Ascending aorta (tissue), 2 donors: Measurements from ENCODE around the gene LDB3. TPM values are rescaled to one million over a fixed set of nuclear protein-coding genes. Genes with fewer than 3 reads are reported as not detected.
A peak's percentile ranks its signal among the peaks of the same experiment; 100 is the strongest.

ENCODE experiments used
- DNase-seq, 2 donors: peaks; one replicate each; pipeline ENCODE4 v3.0.0-alpha.2; 2019; ENCODE audit warnings: low spot score in 2 of 2
- H3K27ac ChIP-seq, 2 donors: fragments of 200-600 bp; sonication (generic); one replicate each; pipeline ENCODE4 v1.5.1; 2016 to 2017; ENCODE audit warnings: mild to moderate bottlenecking in 1 of 2
- H3K27me3 ChIP-seq: fragments of 200-600 bp; sonication (generic); one replicate; pipeline ENCODE4 v1.5.1; 2017
- H3K36me3 ChIP-seq, 2 donors: fragments of 200-600 bp; sonication (generic); one replicate each; pipeline ENCODE4 v1.5.1; 2016
- H3K4me1 ChIP-seq, 2 donors: fragments of 200-600 bp; sonication (generic); one replicate each; pipeline ENCODE4 v1.5.1; 2016 to 2017; ENCODE audit warnings: mild to moderate bottlenecking in 1 of 2
- H3K4me3 ChIP-seq, 2 donors: fragments of 200-600 bp; sonication (generic); one replicate each; pipeline ENCODE4 v1.5.1; 2016 to 2017; ENCODE audit warnings: mild to moderate bottlenecking in 1 of 2
- H3K9me3 ChIP-seq, 2 donors: fragments of 200-600 bp; sonication (generic); one replicate each; pipeline ENCODE4 v1.5.1; 2016
- CTCF ChIP-seq, 3 experiments: fragments of 200-600 bp in 2 of 3; fragments of 450-650 bp in 1 of 3; sonication (generic) in 2 of 3; IDR thresholded peaks; one replicate each; pipeline ENCODE4 v1.5.1; 2016 to 2019; ENCODE audit warnings: antibody characterized with exemption in 3 of 3, mild to moderate bottlenecking in 1 of 3, moderate library complexity in 1 of 3
- intact Hi-C: fragments of 100-400 bp; cut with DNase I; formaldehyde crosslinking; loops from one replicate; pipeline ENCODE4 v1.15.1; 2023
- total RNA-seq: library from RNA; depleted of rRNA; stranded (reverse); fragments of >200 nt; gene quantifications from one replicate; pipeline ENCODE4 v1.1.0, GENCODE V29; 2016

The LDB3 gene
- total RNA-seq, 1 donor from 2014 or later, result 27.4 TPM

- DNase-seq, result peak in 1 of 2 donors; percentile 82
- Histone ChIP-seq H3K27ac (no peak overlapping the region), H3K9me3 (no peaks in the 10 kb centered on the region), H3K4me3 (no peak overlapping the region), H3K36me3 (no peaks in the 10 kb centered on the region), H3K27me3 (no peaks in the 10 kb centered on the region), H3K4me1 (peaks cover 0 to 14% of the 10 kb centered on the region in 2 donors)
- intact Hi-C loops, result no loop called here
- TF ChIP-seq CTCF (IDR thresholded peaks at IDR 0.05), result no peak
Measured at GRCh38 chr10:86648704-86649427, 19.4 kb upstream of the LDB3 start.

- H3K27me3 ChIP-seq, result no peaks in the 10 kb centered on the region
- no peak overlapping the region for H3K27ac ChIP-seq
- intact Hi-C loops, result no loop called here
- no peaks in the 10 kb centered on the region for H3K9me3 ChIP-seq
- H3K4me3 ChIP-seq, result no peak overlapping the region
- H3K36me3 ChIP-seq, result no peaks in the 10 kb centered on the region
- peak in 1 of 2 donors; percentile 52 for DNase-seq
- TF ChIP-seq CTCF (IDR thresholded peaks at IDR 0.05), result no peak
- H3K4me1 ChIP-seq, result peaks cover 0 to 10% of the 10 kb centered on the region in 2 donors
Measured at GRCh38 chr10:86649471-86650150, 18.7 kb upstream of the LDB3 start.

GRCh38 chr10:86650151-86650550 lies 18.2 kb upstream of the LDB3 start:
- H3K9me3 ChIP-seq, result no peaks in the 10 kb centered on the region
- no peak overlapping the region for H3K27ac ChIP-seq
- TF ChIP-seq CTCF (IDR thresholded peaks at IDR 0.05), result no peak
- H3K4me1 ChIP-seq, result peaks cover 0 to 8% of the 10 kb centered on the region in 2 donors
- no peaks in the 10 kb centered on the region for H3K27me3 ChIP-seq
- no peak overlapping the region for H3K4me3 ChIP-seq
- intact Hi-C loops, result no loop called here
- peak in 1 of 2 donors; percentile 40 for DNase-seq
- no peaks in the 10 kb centered on the region for H3K36me3 ChIP-seq

GRCh38 chr10:86651021-86651471 lies 17.3 kb upstream of the LDB3 start:
- no peaks in the 10 kb centered on the region for H3K27me3 ChIP-seq
- no peak for TF ChIP-seq CTCF (IDR thresholded peaks at IDR 0.05)
- H3K4me3 ChIP-seq, result no peak overlapping the region
- peaks cover 0 to 8% of the 10 kb centered on the region in 2 donors for H3K4me1 ChIP-seq
- no peaks in the 10 kb centered on the region for H3K9me3 ChIP-seq
- intact Hi-C loops, result no loop called here
- DNase-seq, result peak in 1 of 2 donors; percentile 56
- no peaks in the 10 kb centered on the region for H3K36me3 ChIP-seq
- no peak overlapping the region for H3K27ac ChIP-seq

- no peaks in the 10 kb centered on the region for H3K36me3 ChIP-seq
- intact Hi-C loops, result no loop called here
- H3K4me1 ChIP-seq, result peaks cover 0 to 8% of the 10 kb centered on the region in 2 donors
- no peaks in the 10 kb centered on the region for H3K9me3 ChIP-seq
- no peaks in the 10 kb centered on the region for H3K27me3 ChIP-seq
- no peak overlapping the region for H3K4me3 ChIP-seq
- peak in 1 of 2 donors; percentile 46 for DNase-seq
- no peak overlapping the region for H3K27ac ChIP-seq
- no peak for TF ChIP-seq CTCF (IDR thresholded peaks at IDR 0.05)
Measured at GRCh38 chr10:86651631-86652331, 16.5 kb upstream of the LDB3 start.
